Left lung (tissue), 10 donors: ENCODE results near the gene SPG7. TPM values are rescaled to one million over a fixed set of nuclear protein-coding genes. Genes with fewer than 3 reads are reported as not detected.
A peak's percentile ranks its signal among the peaks of the same experiment; 100 is the strongest.

ENCODE experiments used
- ATAC-seq: fragments of 200-7000 bp; cut with Tn5 transposase; one replicate; pipeline ENCODE4 v1.9.1; 2020; ENCODE audit warnings: moderate library complexity
- DNase-seq, 4 donors: peaks; one replicate each; pipeline ENCODE4 v3.0.0-alpha.2; 2013 to 2020
- H3K27ac ChIP-seq, 2 donors: fragments of 200-600 bp; sonication (generic) in 1 of 2; one replicate each; pipeline versions ENCODE4 v1.5.0 to v1.8.0; 2020 to 2021
- H3K27me3 ChIP-seq, 2 donors: fragments of 200-600 bp; sonication (generic) in 1 of 2; one replicate each; pipeline versions ENCODE4 v1.5.0 to v1.8.0; 2020 to 2021
- H3K36me3 ChIP-seq, 2 donors: fragments of 200-600 bp; sonication (generic) in 1 of 2; one replicate each; pipeline versions ENCODE4 v1.5.0 to v1.8.0; 2020 to 2021
- H3K4me1 ChIP-seq, 2 donors: fragments of 200-600 bp; one replicate each; pipeline ENCODE4 v1.8.0; 2021
- H3K4me3 ChIP-seq, 2 donors: fragments of 200-600 bp; sonication (generic) in 1 of 2; one replicate each; pipeline versions ENCODE4 v1.5.0 to v1.8.0; 2020 to 2021; ENCODE audit warnings: mild to moderate bottlenecking in 1 of 2
- H3K9me3 ChIP-seq, 2 donors: fragments of 200-600 bp; sonication (generic) in 1 of 2; one replicate each; pipeline versions ENCODE4 v1.5.0 to v1.8.0; 2020 to 2021
- intact Hi-C, 2 donors: fragments of 100-400 bp; cut with DNase I; formaldehyde crosslinking; loops; one replicate each; pipeline versions ENCODE4 v1.11.2 to v1.14.2; 2022
- polyA plus RNA-seq, 6 donors: library from polyadenylated mRNA; unstranded; fragments of 120-200 nt; gene quantifications; one replicate each; pipeline ENCODE4 v1.2.1, GENCODE V29; 2013; ENCODE audit not compliant: insufficient read length in 6 of 6
- total RNA-seq, 2 donors: library from RNA; stranded (reverse); fragmentation: NEBNext Ultra II Directional; extraction: Animal tissue kit (Norgen Biotek cat#: 25700); gene quantifications; one replicate each; pipeline ENCODE4 v1.2.1, GENCODE V29; 2021
- TF ChIP-seq, protein P1 (sequence below), 2 donors: fragments of 200-600 bp; sonication (generic) in 1 of 2; IDR thresholded peaks; one replicate each; pipeline versions ENCODE4 v1.5.0 to v1.8.0; 2021; ENCODE audit warnings: antibody characterized with exemption in 2 of 2
- donor health status: DM: no; HTN: yes; CAD: no.
- donor health status: DM: no; HTN: no; CAD: no.

The SPG7 gene
- total and polyA plus RNA-seq, 8 donors = 79.3 to 148 (median 121) TPM

DNA sequence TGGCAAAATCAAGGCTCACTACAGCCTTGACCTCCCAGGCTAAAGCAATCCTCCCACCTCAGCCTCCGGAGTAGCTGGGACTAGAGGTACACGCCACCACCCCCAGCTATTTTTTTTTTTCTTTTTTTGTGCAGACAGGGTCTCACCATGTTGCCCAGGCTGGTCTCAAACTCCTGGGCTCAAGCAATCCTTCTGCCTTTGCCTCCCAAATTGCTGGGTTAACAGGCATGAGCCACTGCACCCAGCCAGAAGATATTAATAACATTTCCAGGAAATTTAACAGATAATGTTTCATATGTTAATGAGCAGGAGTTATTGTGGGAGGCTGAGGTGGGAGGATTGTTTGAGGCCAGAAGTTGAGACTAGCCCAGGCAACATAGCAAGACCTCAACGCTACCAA lies 8.4 kb upstream of the SPG7 start:
- ATAC-seq = no peak
- intact Hi-C loops = no loop called here
- no peaks in the 10 kb centered on the region for H3K9me3 ChIP-seq

DNA sequence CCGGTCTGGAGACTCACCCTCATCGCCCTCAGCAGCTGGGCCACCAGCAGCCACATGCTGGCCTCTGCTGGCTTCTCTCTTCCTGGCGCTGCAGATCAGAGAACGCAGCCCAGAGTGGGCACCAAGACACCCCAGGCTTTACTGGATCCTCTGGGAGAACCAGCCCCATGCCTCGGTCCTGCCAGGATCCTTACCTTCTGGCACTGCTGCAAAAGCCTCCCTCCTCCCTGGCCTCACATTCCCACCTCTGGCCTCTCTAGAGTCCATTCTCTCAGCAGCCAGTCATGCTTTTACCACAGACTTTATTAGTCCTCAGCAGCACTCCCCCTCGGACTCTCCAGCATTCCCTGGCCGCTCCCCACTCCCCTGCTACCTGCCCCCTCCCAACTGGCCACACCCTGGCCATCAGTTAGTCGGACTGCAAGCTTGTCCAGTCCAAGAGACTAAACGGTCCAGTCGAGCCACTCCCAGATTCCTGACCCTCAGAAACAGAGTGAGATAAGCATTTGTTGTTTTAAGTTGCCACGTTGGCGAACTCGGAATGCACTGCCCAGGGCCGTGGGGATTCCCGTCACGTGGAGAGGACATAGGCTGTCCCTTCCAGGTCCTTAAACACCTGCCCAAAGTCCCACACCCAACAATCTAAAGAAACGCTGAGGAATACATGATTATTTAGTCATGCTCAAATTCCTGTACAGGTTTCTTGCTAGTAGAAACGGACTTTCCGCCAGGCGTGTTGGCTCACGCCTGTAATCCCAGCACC lies 5.9 kb upstream of the SPG7 start:
- Histone ChIP-seq H3K4me1 (peaks cover 14 to 28% of the 10 kb centered on the region in 2 donors), H3K27me3 (no peaks in the 10 kb centered on the region), H3K4me3 (no peak overlapping the region), H3K36me3 (peaks cover 0 to 7% of the 10 kb centered on the region in 2 donors), H3K27ac (peak overlapping the region in 1 of 2 donors; percentile 62), H3K9me3 (no peaks in the 10 kb centered on the region)
- TF ChIP-seq, protein P1, sequence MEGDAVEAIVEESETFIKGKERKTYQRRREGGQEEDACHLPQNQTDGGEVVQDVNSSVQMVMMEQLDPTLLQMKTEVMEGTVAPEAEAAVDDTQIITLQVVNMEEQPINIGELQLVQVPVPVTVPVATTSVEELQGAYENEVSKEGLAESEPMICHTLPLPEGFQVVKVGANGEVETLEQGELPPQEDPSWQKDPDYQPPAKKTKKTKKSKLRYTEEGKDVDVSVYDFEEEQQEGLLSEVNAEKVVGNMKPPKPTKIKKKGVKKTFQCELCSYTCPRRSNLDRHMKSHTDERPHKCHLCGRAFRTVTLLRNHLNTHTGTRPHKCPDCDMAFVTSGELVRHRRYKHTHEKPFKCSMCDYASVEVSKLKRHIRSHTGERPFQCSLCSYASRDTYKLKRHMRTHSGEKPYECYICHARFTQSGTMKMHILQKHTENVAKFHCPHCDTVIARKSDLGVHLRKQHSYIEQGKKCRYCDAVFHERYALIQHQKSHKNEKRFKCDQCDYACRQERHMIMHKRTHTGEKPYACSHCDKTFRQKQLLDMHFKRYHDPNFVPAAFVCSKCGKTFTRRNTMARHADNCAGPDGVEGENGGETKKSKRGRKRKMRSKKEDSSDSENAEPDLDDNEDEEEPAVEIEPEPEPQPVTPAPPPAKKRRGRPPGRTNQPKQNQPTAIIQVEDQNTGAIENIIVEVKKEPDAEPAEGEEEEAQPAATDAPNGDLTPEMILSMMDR (IDR thresholded peaks at IDR 0.05) = no peak
- DNase-seq (peak in 3 of 4 donors; percentile 46 to 76 (median 69)), ATAC-seq (peak; percentile 78)
- intact Hi-C loops = no loop called here

More for the DNA sequence above, 8.4 kb upstream of the SPG7 start:
- no peaks in the 10 kb centered on the region for H3K27me3 ChIP-seq
- H3K4me3 ChIP-seq = no peak overlapping the region
- DNase-seq = peak in 1 of 4 donors; percentile 3
- peaks cover 0 to 3% of the 10 kb centered on the region in 2 donors for H3K4me1 ChIP-seq
- TF ChIP-seq, protein P1 (IDR thresholded peaks at IDR 0.05) = no peak
- H3K27ac ChIP-seq = no peak overlapping the region
- H3K36me3 ChIP-seq = peaks cover 0 to 7% of the 10 kb centered on the region in 2 donors

DNA sequence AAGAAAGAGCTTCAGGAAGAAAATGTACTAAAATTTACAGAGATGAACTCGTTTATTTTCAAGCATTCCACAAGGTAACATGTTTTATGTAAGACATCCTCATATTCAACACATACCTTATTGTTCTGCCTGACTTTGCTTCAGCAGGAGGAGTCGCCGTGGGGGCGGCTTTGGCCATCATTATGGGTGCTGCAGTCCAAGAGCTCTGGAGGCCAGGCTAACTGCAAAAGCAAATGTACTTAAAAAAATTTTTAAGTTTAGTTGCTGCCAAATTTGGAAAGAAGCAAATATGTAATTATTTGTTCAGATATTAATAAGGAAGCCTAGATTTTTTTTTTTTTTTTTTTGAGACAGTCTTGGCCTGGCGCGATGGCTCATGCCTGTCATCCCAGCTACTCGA lies 4.1 kb upstream of the SPG7 start:
- intact Hi-C loops = no loop called here
- ATAC-seq (no peak), DNase-seq (peak in 1 of 4 donors; percentile 31)
- Histone ChIP-seq H3K27me3 (no peaks in the 10 kb centered on the region), H3K27ac (peak overlapping the region in 1 of 2 donors; percentile 96), H3K9me3 (no peaks in the 10 kb centered on the region), H3K36me3 (peaks cover 0 to 2% of the 10 kb centered on the region in 2 donors), H3K4me3 (no peak overlapping the region), H3K4me1 (peaks cover 17 to 39% of the 10 kb centered on the region in 2 donors)
- TF ChIP-seq, protein P1 (IDR thresholded peaks at IDR 0.05) = no peak

DNA sequence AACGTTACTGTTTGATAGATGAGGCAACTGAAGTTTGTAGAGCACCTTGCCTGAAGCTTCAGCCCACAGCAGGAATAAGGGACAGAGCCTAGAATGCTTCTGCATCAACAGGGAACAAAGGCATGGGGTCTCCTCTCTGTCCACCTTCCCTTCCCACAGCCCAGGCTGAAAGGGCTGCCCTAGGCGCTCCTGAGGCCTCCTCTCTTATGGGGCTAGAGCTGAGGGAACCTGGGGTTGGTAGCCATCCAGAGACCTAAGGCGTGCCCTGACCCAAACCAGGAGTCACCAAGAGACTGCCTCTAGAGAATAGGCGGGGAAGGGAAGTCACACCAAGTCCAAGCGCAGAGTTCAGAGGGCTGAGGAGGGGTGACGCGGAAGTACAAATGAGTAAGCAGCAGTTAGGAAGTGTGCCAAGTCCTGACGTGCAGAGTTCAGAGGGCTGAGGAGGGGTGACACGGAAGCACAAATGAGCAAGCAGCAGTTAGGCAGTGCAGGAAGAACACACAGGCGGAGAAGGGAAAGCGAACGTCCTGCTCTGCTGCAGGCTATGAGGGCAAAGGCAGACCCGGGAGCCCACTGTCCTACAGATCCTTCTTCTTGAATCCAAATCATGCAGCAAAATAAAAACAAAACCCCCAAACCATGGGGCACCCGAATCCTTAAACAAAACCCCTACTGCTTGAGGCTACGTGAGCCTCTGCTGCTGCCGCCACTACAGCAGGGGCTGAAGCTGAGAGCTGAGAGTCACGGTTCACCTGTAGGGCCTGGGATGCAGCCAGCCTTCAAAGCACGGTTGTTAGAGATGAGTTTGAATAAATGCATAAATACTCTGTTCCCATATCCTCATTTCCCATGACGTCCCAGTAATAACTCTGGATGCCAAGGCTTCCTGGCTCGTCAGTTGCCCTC lies 2.7 kb upstream of the SPG7 start:
- Histone ChIP-seq H3K36me3 (peaks cover 0 to 3% of the 10 kb centered on the region in 2 donors), H3K4me3 (peak overlapping the region in 1 of 2 donors; percentile 23), H3K4me1 (peaks cover 22 to 51% of the 10 kb centered on the region in 2 donors), H3K27me3 (no peaks in the 10 kb centered on the region), H3K9me3 (no peaks in the 10 kb centered on the region), H3K27ac (peak overlapping the region; percentile 73 to 96)
- TF ChIP-seq, protein P1 (IDR thresholded peaks at IDR 0.05) = no peak
- DNase-seq = peak; percentile 63 to 94 (median 86)
- peak; percentile 36 for ATAC-seq
- intact Hi-C loops = no loop called here

DNA sequence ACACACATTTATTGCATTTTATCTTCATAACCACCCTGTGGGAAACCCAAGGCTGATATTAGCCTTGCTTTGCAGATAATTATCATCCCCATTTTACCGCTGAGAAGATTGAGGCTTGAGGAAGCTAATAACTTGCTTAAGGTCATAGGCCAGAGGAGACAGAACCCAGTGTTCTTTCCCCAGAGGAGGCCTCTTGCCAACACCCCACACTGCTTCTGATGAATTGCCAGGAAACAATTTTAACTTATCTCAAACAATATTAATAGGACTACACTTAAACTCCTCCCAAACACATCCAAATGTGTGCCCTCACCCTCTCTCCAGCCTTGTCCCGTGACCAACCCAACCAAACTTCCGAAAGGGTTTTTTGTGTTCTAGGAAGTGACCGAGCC lies 2.1 kb upstream of the SPG7 start:
- no peak for ATAC-seq
- peaks cover 0 to 9% of the 10 kb centered on the region in 2 donors for H3K36me3 ChIP-seq
- DNase-seq = no peak
- TF ChIP-seq, protein P1 (IDR thresholded peaks at IDR 0.05) = no peak
- peaks cover 22 to 54% of the 10 kb centered on the region in 2 donors for H3K4me1 ChIP-seq
- H3K9me3 ChIP-seq = no peaks in the 10 kb centered on the region
- H3K27ac ChIP-seq = peak overlapping the region; percentile 73 to 96
- no peaks in the 10 kb centered on the region for H3K27me3 ChIP-seq
- intact Hi-C loops = no loop called here
- peak overlapping the region in 1 of 2 donors; percentile 23 for H3K4me3 ChIP-seq
